Lung (tissue), 12 donors: Measurements from ENCODE around the gene HTRA3. TPM values are rescaled to one million over a fixed set of nuclear protein-coding genes. Genes with fewer than 3 reads are reported as not detected.

ENCODE experiments used
- ATAC-seq: fragments of 200-7000 bp; cut with Tn5 transposase; one replicate; pipeline ENCODE4 v1.9.1; 2020; ENCODE audit warnings: moderate number of reproducible peaks; ENCODE audit not compliant: insufficient read depth, low FRiP score
- DNase-seq, 3 donors: peaks; one replicate each; pipeline ENCODE4 v3.0.0-alpha.2; 2013 to 2017
- H3K27ac ChIP-seq, 2 donors: one replicate each; pipeline ENCODE4 v1.5.1; 2013; ENCODE audit warnings: mild to moderate bottlenecking in 2 of 2, moderate library complexity in 2 of 2, control low read depth in 1 of 2, inconsistent platforms in 1 of 2, low read depth in 1 of 2, low read length in 1 of 2
- H3K27me3 ChIP-seq, 3 donors: one replicate each; pipeline ENCODE4 v1.5.1; 2013; ENCODE audit warnings: low read length in 2 of 3; ENCODE audit not compliant: control insufficient read depth in 3 of 3, insufficient read depth in 3 of 3
- H3K36me3 ChIP-seq, 4 donors: one replicate each; pipeline ENCODE4 v1.5.1; 2013; ENCODE audit warnings: low read length in 4 of 4, mild to moderate bottlenecking in 1 of 4, moderate library complexity in 1 of 4; ENCODE audit not compliant: control insufficient read depth in 4 of 4, insufficient read depth in 4 of 4
- H3K4me1 ChIP-seq, 5 donors: one replicate each; pipeline ENCODE4 v1.5.1; 2013; ENCODE audit warnings: low read length in 5 of 5, mild to moderate bottlenecking in 2 of 5, moderate library complexity in 1 of 5; ENCODE audit not compliant: control insufficient read depth in 5 of 5, insufficient read depth in 5 of 5
- H3K4me3 ChIP-seq: one replicate; pipeline ENCODE4 v1.5.1; 2013; ENCODE audit warnings: mild to moderate bottlenecking, control low read depth, moderate library complexity
- H3K9ac ChIP-seq, 2 donors: one replicate each; pipeline ENCODE4 v1.5.1; 2013; ENCODE audit warnings: low read length in 2 of 2, control low read depth in 1 of 2; ENCODE audit not compliant: insufficient read depth in 1 of 2
- H3K9me3 ChIP-seq, 4 donors: one replicate each; pipeline ENCODE4 v1.5.1; 2013; ENCODE audit warnings: low read length in 3 of 4, mild to moderate bottlenecking in 1 of 4, moderate library complexity in 1 of 4; ENCODE audit not compliant: control insufficient read depth in 4 of 4, insufficient read depth in 3 of 4
- CTCF ChIP-seq: IDR thresholded peaks from 2 replicates; pipeline ENCODE4 v1.5.1; 2012; ENCODE audit warnings: mild to moderate bottlenecking; ENCODE audit errors: control extremely low read depth, extremely low read depth
- WGBS, 2 donors: extraction: QIAGEN DNeasy Blood & Tissue Kit; methylation state at CpG; one replicate each; pipeline ENCODE4 v1.1.7; 2013; 5-methylcytosine and 5-hydroxymethylcytosine counted together
- polyA plus RNA-seq, 2 donors: library from polyadenylated mRNA; stranded (reverse); fragments of 200-250 nt; gene quantifications; one replicate each; pipeline ENCODE4 v1.2.1, GENCODE V29; 2013
- total RNA-seq, 2 donors: library from RNA; depleted of rRNA in 1 of 2; stranded (reverse); fragments of >200 nt in 1 of 2; gene quantifications; one replicate each; pipeline ENCODE4 v1.2.1, GENCODE V29; 2014 to 2021
- donor health status: control.
- donor health status: control.
- donor health status: Bipolar disorder and iron deficiency.
- donor health status: healthy.
- donor health status: DM: yes; HTN: yes; CAD: no.

Gene HTRA3
- total and polyA plus RNA-seq, 4 donors, result 9.5 to 23.5 (median 17.8) TPM

DNA sequence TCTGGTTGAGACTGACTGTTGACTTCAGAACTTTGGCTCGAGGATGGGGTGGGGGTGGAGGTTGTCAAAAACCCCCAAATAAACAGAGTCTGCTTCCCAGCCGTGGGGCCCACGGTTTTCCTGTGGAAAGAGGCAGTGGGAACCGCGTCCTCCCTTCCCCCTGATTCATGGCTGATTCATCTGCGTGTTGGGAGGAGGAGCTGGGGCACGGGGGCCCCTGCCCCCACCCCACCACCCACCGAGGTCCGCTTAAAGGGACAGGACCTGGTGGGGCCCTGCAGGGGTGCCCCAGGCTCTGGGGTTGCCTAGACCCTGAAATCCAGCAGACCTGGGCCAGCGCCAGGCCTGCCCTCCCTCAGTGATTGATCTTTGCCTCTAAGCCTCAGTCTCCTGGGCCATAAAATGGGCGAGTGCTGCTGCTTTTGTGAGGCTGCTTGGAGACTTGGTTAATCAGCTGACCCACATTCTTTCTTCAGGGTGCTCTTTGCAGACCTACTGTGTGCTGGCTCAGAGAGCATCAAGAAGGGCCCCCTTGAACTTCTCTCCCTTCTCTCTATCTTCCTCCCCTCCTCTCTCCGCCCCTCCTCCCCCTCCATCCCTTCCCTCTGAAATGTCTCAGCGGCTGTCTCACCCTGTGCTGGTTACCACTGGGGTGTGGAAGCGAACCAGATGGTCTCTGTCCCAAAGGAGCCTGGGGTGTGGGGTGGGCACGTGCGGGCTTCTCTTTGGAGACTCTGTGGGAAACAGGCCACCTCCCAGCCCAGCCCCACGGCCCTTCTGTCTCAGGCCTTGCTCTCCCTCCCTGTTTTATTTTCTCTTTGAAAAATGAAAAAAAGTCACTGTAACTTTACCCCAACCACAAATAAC lies 9.1 kb downstream of the HTRA3 start:
- peak; percentile 62 to 83 (median 76) for DNase-seq
- 22 to 39% methylated on average over 17 of the region's 17 CpGs for WGBS, 2 donors
- no peak overlapping the region for H3K9ac ChIP-seq
- TF ChIP-seq CTCF, result no peak
- no peak overlapping the region for H3K27ac ChIP-seq
- no peaks in the 10 kb centered on the region for H3K27me3 ChIP-seq
- H3K36me3 ChIP-seq, result no peaks in the 10 kb centered on the region
- peaks cover 0 to 63% (median 22%) of the 10 kb centered on the region in 5 donors for H3K4me1 ChIP-seq
- no peak overlapping the region for H3K4me3 ChIP-seq
- no peaks in the 10 kb centered on the region for H3K9me3 ChIP-seq
- ATAC-seq, result peak; percentile 24

DNA sequence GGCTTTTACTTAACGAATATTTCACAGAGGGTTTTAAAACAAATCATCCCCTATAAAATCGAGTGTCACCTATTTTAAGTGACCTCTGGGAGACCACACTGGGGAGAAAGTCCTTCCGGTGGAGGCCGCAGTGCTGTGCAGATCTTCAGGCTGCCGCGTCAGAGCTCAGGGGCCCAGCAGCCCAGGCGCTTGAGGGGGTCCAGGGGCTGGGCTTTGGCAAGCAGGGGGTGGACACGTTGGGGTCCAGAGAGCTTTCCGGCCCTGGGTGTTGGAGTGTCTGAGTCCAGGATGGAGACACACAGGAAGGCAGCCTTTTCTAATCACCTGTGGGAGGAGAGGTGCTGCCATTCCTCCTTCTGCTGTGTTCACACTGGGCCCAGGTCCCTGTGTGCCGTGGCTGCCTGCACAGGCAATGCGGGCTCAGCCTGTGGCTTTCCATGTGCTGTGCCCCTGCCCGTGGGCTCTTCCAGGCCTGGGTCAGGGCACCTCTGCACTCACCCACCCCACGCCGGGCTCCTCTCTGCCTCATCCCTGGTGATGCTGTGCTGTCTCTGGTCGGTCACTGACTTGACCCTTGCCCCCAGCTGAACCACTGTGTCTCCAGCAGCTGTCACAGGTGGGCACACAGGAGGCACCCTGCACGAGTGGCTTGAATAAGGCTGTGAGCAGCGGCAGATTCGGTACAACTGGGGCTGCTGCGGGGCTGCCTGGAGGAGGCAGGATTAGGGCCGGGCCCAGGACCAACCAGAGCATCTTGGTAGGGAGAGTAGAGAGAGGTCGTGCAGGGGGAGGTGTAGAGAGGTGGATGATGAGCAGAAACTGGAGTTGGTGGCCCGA lies 10.0 kb downstream of the HTRA3 start:
- ATAC-seq (no peak), DNase-seq (no peak)
- no peak overlapping the region for H3K9ac ChIP-seq
- 69 to 84% methylated on average over 22 of the region's 22 CpGs for WGBS, 2 donors
- H3K9me3 ChIP-seq, result no peaks in the 10 kb centered on the region
- TF ChIP-seq CTCF, result no peak
- no peak overlapping the region for H3K4me3 ChIP-seq
- H3K27ac ChIP-seq, result no peak overlapping the region
- H3K27me3 ChIP-seq, result no peaks in the 10 kb centered on the region
- peaks cover 0 to 58% (median 20%) of the 10 kb centered on the region in 5 donors for H3K4me1 ChIP-seq
- no peaks in the 10 kb centered on the region for H3K36me3 ChIP-seq

GRCh38 chr4:8280158-8280875 lies 10.8 kb downstream of the HTRA3 start:
- Histone ChIP-seq H3K9ac (no peak overlapping the region), H3K4me3 (no peak overlapping the region), H3K4me1 (peaks cover 0 to 51% (median 15%) of the 10 kb centered on the region in 5 donors), H3K27ac (no peak overlapping the region), H3K9me3 (no peaks in the 10 kb centered on the region), H3K36me3 (no peaks in the 10 kb centered on the region), H3K27me3 (no peaks in the 10 kb centered on the region)
- ATAC-seq (no peak), DNase-seq (no peak)
- 89 to 93% methylated on average over 24 to 25 of the region's 25 CpGs for WGBS, 2 donors
- TF ChIP-seq CTCF, result no peak
